Stimulated activated CD8-positive, alpha-beta memory T cell treated with anti-CD3 and anti-CD28 coated beads, Interleukin-4, amount 100 ng/mL, for 48 hours (primary cell): ENCODE measurements around the gene SPINK14.

ENCODE experiments used
- DNase-seq: peaks from one replicate; pipeline ENCODE4 v3.0.0-alpha.2; 2020

Gene SPINK14, protein sequence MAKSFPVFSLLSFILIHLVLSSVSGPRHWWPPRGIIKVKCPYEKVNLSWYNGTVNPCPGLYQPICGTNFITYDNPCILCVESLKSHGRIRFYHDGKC

DNA sequence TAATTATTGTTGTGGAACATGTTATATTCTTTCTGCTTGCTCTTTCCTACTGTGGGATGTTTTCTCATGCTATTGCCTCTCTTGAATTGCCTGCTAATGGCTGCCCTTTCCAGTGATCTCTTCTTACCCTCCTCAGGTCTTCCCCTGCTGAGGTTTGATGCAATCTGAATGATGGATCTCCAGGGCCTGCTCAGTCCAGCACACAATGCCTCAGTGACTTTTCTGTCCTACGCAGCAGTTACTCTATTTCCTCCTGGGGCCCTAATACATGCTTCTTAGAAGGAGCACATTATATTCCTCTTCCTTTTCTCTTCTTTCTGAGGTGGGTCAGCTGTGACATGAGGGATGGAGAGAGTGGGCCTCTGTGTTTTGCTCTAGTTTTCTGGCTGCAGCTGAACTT is at the start of gene SPINK14:
Gene SPINK14, plus strand, starts transcription at position 301 of the 400 bp plus-strand sequence. CDS start 1,187 bp downstream, outside the sequence.
- DNase-seq: no peak

DNA sequence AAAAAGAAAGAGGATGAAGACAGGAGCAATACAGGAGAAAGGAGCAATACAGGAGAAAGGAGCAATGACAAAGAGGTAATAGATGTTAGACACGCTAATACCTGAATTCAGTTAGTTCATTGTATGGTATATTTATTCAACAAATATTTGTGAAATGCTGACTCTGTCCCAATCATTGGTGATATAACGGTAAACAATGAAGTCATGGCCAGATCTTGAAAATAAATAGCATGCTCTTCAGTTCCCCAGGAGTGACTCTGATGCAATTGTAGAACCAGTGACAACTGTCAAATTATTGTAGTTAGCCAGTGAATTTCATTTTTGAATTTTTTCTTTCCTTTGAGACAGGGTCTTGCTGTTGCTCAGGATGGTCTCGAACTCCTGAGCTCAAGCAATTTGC is 48.0 kb upstream of the SPINK14 start:
- no peak for DNase-seq

- no peak for DNase-seq
Measured at GRCh38 chr5:148125641-148126040, 42.7 kb upstream of the SPINK14 start.

DNA sequence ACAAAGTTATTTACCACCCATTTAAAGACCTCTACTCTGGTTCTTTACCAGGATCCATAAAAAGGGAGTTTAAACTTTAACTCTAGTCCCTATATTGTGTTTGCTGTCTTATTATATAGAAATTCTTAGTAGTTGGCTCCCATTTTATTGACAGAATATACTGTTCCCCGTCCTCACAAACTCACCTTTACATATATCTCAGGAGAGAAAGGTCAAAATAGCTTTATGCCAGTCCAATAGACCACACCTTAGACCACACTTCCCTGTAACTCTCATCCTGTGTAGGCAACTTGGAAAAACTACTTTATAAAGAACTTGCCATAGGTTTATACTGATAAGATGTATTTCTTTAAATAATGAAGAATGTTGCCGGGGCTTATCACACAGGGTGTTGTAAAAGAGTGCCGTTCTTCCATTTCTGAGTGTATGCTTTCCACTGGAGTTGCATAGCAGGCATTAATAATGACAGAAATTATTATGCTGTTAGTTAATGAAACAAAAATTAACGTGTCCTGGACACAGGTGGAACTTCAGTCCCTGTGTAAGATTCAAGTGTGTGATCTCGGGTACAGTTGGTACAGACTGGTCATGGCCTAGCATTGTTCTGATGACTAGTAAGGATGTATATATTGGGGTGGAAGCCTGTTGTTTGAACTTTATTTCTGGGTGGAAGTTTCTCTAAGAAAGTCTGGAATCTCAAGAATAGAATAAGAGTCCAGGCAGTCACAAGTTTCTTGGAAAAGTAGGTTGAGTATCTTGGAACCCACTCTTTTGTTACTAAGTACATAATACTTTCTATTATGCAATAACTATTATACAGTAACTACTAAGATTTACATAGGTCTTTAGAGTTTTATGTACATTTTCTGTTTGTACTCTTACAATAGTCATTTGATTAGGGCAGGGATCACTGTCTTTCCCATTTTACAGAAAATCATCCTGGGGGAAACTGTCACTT is 33.0 kb upstream of the SPINK14 start:
- no peak for DNase-seq

DNA sequence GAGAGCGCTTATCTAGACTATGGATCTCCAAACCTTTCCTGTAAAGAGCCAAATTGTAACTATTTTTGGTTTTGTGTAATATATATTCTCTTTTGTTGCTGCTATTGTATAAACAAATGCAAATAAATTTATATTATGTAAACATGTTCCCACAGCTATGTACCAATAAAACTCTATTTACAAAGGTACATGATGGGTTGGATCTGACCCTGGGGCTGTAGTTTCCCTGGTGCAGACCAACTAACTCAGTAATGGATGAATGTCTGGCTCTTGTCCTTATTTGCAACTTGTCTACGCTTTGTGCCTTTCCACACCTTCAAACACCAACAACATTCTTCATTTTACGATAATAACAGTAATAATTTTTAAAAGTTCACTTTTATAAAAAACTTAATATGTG is 27.5 kb upstream of the SPINK14 start:
- no peak for DNase-seq

GRCh38 chr5:148141645-148142044 is 26.7 kb upstream of the SPINK14 start:
- no peak for DNase-seq

- DNase-seq: no peak
Measured at GRCh38 chr5:148145916-148146315, 22.4 kb upstream of the SPINK14 start.

- DNase-seq: no peak
Measured at GRCh38 chr5:148146487-148146886, 21.9 kb upstream of the SPINK14 start.

GRCh38 chr5:148147415-148147814 is 20.9 kb upstream of the SPINK14 start:
- no peak for DNase-seq

DNA sequence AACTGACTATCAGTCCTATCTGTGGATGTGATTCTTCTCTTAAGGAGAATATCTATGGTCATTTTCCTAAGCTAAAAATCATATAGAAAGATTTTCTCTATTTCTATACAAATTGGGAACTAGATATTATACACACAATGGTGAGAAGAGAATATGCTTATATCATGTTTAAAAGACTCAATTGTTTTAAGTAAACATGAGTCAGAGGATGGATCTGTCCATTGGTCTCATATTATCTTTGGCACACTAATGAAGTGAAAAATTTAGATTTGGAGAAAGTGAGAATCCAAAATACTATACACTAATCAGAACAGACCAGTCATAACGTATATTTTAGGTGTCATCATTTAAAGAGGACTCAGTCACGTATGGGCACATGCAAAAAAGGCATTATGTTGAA is 16.5 kb upstream of the SPINK14 start:
- DNase-seq: no peak

DNA sequence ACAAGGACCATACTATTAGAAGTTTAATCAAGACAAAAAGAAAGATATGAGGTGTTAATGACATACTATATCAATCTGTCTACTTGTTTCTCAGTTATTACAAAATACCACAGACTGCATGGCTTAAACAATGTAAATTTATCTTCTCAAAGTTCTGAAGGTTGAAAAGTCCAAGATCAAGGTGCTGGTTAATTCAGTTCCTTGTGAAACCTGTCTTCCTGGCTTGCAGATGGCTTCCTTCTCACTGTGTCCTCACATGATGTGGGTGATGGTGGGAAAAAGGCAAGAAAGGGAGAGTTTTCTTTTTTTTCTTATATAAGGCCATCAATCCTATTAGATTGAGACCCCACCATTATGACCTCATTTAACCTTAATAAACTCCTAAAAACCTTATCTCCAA is 15.6 kb upstream of the SPINK14 start:
- DNase-seq: no peak

GRCh38 chr5:148156609-148157008 is 11.7 kb upstream of the SPINK14 start:
- DNase-seq: no peak

DNA sequence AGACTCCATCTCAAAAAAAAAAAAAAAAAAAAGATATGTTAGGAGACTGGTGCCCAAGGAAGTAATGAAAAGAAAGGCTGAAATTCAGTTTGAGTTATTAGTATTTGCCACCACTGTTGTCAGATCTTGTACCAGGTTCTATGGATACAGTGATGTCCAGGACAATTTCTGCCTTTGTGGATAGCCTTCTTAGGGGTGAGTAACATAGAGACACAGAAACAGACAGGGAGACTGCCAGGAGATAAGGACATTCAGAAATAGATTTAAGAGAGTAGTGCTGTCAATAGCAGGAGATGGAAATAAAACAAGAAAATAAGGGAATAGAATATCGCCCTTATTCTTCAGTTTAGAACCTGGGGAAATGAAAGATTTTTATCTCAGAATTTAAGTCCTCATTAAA is 6.3 kb upstream of the SPINK14 start:
- no peak for DNase-seq

GRCh38 chr5:148163345-148163744 is 5.0 kb upstream of the SPINK14 start:
- DNase-seq: no peak

GRCh38 chr5:148166550-148167283 is 1.6 kb upstream of the SPINK14 start:
- DNase-seq: no peak

- DNase-seq: no peak
Measured at GRCh38 chr5:148172377-148172776, 4.0 kb downstream of the SPINK14 start.

GRCh38 chr5:148176480-148176879 is 8.1 kb downstream of the SPINK14 start:
- DNase-seq: no peak

- DNase-seq: no peak
Measured at GRCh38 chr5:148177207-148177606, 8.9 kb downstream of the SPINK14 start.

DNA sequence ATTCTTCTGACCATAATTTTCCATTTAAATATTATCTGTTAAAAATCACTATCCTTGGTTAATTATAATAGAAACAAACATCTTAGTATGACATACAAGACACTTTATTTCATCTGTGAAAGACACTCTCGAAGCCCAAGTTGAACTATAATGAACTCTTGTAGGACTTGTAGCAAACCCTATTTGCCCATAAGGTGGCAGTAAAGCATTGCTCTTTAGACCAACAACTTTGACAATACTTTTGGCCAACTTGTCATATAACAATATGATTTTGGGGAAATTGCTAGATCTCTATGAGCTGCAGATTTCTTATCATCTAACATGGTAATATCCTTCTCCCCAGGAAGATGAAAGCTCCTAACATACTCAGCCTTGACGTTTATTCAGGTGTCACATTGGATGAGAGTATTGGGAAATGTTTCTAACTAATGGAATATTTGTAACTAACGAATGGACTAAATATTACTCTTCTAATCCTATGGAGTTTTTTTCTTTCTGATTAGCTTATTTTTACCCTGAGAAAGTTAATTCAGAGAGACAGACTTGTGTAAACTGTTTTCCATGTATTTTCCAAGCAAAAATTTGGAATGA is 11.0 kb downstream of the SPINK14 start:
- no peak for DNase-seq

- DNase-seq: no peak
Measured at GRCh38 chr5:148186248-148187003, 18.1 kb downstream of the SPINK14 start.

GRCh38 chr5:148191010-148191409 is 22.7 kb downstream of the SPINK14 start:
- no peak for DNase-seq

- no peak for DNase-seq
Measured at GRCh38 chr5:148193202-148193601, 24.9 kb downstream of the SPINK14 start.

GRCh38 chr5:148201151-148201550 is 32.8 kb downstream of the SPINK14 start:
- DNase-seq: no peak
